ENCODE data around the gene INPP4B.

The INPP4B gene

GRCh38 chr4:142202404-142203332 lies 643.4 kb downstream of the INPP4B start:
- TF ChIP-seq, protein P1, sequence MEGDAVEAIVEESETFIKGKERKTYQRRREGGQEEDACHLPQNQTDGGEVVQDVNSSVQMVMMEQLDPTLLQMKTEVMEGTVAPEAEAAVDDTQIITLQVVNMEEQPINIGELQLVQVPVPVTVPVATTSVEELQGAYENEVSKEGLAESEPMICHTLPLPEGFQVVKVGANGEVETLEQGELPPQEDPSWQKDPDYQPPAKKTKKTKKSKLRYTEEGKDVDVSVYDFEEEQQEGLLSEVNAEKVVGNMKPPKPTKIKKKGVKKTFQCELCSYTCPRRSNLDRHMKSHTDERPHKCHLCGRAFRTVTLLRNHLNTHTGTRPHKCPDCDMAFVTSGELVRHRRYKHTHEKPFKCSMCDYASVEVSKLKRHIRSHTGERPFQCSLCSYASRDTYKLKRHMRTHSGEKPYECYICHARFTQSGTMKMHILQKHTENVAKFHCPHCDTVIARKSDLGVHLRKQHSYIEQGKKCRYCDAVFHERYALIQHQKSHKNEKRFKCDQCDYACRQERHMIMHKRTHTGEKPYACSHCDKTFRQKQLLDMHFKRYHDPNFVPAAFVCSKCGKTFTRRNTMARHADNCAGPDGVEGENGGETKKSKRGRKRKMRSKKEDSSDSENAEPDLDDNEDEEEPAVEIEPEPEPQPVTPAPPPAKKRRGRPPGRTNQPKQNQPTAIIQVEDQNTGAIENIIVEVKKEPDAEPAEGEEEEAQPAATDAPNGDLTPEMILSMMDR (IDR thresholded peaks at IDR 0.05; ENCODE audit: low read depth, low read length), result no peak
- no peak overlapping the region for H3K4me3 ChIP-seq (replicated peaks in 1 of 2; ENCODE audit: low read depth in 2 of 2, low read length in 2 of 2)
- DNase-seq (ENCODE audit: low read depth in 2 of 2), result no peak

- TF ChIP-seq, protein P1 (IDR thresholded peaks at IDR 0.05; ENCODE audit: low read depth, low read length), result no peak
- no peak overlapping the region for H3K4me3 ChIP-seq (replicated peaks in 1 of 2; ENCODE audit: low read depth in 2 of 2, low read length in 2 of 2)
- peak; percentile 26 to 53 for DNase-seq (ENCODE audit: low read depth in 2 of 2)
These were observed 645.1 kb downstream of the INPP4B start for GRCh38 chr4:142201041-142201440.

- peak in 1 of 2 donors; percentile 44 for DNase-seq (ENCODE audit: low read depth in 2 of 2)
- TF ChIP-seq, protein P1 (IDR thresholded peaks at IDR 0.05; ENCODE audit: low read depth, low read length), result no peak
- H3K4me3 ChIP-seq (replicated peaks in 1 of 2; ENCODE audit: low read depth in 2 of 2, low read length in 2 of 2), result no peak overlapping the region
These were observed 651.2 kb downstream of the INPP4B start for GRCh38 chr4:142194905-142195304.

- DNase-seq (ENCODE audit: low read depth in 2 of 2), result peak in 1 of 2 donors; percentile 41
- TF ChIP-seq, protein P1 (IDR thresholded peaks at IDR 0.05; ENCODE audit: low read depth, low read length), result no peak
- no peak overlapping the region for H3K4me3 ChIP-seq (replicated peaks in 1 of 2; ENCODE audit: low read depth in 2 of 2, low read length in 2 of 2)
These were observed 654.2 kb downstream of the INPP4B start for GRCh38 chr4:142191901-142192300.

DNA sequence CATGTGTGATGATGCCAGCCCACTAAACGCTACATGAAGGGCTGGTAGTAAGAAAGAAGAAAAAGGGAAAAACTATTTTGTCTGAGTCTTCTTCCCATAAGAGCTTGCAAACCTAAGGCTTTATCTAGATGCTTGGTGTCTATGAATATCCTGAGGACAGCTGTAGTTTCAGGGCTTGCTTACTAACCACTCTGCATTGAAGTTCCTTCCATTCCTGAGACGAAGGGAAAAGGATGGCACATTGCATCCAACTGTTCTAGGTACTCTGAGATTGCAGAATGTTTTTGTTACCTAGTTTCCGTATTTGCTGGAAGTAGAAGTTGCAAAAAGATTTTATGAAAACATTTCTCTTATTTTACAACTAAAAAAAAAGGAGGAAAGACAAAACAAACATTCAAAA lies 665.1 kb downstream of the INPP4B start:
- no peak overlapping the region for H3K4me3 ChIP-seq (replicated peaks in 1 of 2; ENCODE audit: low read depth in 2 of 2, low read length in 2 of 2)
- no peak for DNase-seq (ENCODE audit: low read depth in 2 of 2)
- TF ChIP-seq, protein P1 (IDR thresholded peaks at IDR 0.05; ENCODE audit: low read depth, low read length), result no peak

DNA sequence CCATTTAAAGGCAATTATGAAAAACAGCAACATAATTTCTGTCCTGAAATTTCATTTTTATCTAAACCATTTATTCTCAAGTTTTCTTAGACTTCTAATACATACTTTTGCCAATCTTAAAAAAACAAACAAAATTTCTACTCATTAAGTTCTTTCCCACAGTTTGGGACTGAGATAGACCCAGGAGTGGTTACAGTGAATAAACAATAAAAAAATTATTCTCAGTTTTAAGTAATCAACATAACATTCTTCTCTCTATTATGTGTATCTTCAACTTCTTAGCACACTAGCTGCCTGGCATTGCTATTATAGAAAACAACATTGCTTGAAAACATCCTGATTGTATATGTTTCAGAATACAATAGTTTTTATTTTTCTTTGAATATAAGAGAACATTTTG lies 676.9 kb downstream of the INPP4B start:
- TF ChIP-seq, protein P1 (IDR thresholded peaks at IDR 0.05; ENCODE audit: low read depth, low read length), result no peak
- DNase-seq (ENCODE audit: low read depth in 2 of 2), result no peak
- H3K4me3 ChIP-seq (replicated peaks in 1 of 2; ENCODE audit: low read depth in 2 of 2, low read length in 2 of 2), result no peak overlapping the region
